SK-N-SH (cell line): ENCODE results near the gene NLGN1.

Experiments
- CTCF ChIP-seq: fragments of 200-600 bp; sonication (generic); IDR thresholded peaks from 2 replicates; pipeline ENCODE4 v1.6.1; 2017; ENCODE audit warnings: antibody characterized with exemption, mild to moderate bottlenecking, moderate library complexity
- ZBTB33 ChIP-seq: IDR thresholded peaks from 2 replicates; pipeline ENCODE4 v1.4.0; 2012; ENCODE audit warnings: low read depth, borderline replicate concordance
- TF ChIP-seq, protein P1 (sequence below): fragments of 150-350 bp; IDR thresholded peaks from 2 replicates; pipeline ENCODE4 v1.6.1; 2017; ENCODE audit warnings: antibody characterized with exemption, low read length, low read depth, borderline replicate concordance

GRCh38 chr3:174168026-174168425 lies 770.5 kb downstream of the NLGN1 start:
- TF ChIP-seq ZBTB33 = no peak
- TF ChIP-seq, protein P1, sequence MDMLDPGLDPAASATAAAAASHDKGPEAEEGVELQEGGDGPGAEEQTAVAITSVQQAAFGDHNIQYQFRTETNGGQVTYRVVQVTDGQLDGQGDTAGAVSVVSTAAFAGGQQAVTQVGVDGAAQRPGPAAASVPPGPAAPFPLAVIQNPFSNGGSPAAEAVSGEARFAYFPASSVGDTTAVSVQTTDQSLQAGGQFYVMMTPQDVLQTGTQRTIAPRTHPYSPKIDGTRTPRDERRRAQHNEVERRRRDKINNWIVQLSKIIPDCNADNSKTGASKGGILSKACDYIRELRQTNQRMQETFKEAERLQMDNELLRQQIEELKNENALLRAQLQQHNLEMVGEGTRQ = no peak
- no peak for TF ChIP-seq CTCF
